NCI-H2029 (cell line): Measurements from ENCODE around the gene COQ10B.
A peak's percentile ranks its signal among the peaks of the same experiment; 100 is the strongest.
"Not testable (repeated sequence)": the region's sequence is repeated elsewhere in the genome, so short reads cannot be mapped to it uniquely, and the experiment has no call there.

Experiments
- DNase-seq: peaks from one replicate; lab custom pipeline; 2025; lab: John Stamatoyannopoulos, UW

The COQ10B gene

DNA sequence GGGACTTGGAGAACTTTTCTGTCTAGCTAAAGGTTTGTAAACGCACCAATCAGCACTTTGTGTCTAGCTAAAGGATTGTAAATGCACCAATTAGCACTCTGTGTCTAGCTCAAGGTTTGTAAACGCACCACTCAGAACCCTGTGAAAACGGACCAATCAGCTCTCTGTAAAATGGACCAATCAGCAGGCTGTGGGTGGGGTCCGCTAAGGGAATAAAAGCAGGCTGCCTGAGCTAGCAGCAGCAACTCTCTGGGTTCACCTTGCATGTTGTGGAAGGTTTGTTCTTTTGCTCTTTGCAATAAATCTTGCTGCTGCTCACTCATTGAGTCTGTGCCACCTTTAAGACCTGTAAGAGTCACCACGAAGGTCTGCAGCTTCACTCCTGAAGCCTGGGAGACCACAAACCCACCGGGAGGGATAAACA lies 2.4 kb upstream of the COQ10B start:
- not testable (repeated sequence) for DNase-seq

DNA sequence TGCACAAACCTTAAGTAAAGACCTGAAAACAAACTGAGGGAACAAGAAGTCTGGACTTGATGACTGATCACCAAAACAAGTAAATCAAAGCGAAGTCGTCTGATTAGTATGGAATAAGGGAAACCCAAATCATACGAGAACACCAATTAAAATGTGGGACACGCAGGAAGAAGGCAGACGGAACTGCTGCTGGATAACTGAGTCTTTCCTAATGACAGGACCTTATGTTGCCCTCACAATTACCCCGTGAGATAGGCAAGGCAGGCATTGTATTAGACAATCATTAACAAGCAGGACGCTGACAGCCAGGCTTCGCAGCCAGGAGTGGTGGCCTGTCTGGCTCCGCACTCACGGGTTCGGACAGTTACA lies 614 bp upstream of the COQ10B start:
- no peak for DNase-seq

DNA sequence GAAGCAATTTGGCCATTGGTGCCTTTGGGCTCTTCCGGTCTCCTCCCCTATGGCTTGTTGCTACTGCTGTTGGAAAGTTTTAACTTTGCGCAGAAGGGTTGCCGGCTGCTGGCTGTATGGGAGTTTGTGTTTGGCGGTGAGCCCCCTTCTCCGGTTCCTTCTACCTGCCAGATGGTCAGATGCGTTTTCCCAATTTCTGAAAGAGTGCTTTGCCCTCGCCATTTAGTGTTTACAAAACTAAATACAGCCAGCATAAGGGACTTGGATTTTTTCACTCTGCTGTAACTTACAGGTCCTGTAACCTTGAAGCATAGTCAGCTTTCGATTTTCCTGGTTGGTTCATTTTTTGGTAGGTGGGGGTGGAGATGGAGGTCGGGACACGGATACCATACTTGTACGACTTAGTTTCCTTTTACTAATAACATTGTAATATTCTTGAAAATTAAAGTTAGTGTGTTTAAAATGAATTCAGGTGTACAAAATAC lies 604 bp downstream of the COQ10B start:
- DNase-seq = no peak

DNA sequence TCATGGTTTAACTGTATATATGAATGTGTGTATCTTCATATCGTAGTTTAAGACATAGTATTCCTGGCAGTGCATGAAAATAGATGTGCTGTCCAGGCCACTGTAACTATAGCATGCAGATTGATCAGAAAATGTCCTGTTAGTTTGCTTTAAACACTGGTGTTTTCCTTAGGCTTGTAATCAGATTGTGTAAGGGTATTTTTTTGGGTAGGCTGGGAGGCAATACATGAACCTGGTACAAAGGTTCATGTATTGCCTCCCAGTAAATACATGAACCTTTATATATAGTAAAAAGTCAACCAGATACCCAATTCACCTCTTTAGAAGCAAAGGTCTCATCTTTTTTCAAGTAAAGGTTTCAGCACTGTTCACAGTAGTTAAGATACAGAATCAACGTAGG lies 1.6 kb downstream of the COQ10B start:
- no peak for DNase-seq

DNA sequence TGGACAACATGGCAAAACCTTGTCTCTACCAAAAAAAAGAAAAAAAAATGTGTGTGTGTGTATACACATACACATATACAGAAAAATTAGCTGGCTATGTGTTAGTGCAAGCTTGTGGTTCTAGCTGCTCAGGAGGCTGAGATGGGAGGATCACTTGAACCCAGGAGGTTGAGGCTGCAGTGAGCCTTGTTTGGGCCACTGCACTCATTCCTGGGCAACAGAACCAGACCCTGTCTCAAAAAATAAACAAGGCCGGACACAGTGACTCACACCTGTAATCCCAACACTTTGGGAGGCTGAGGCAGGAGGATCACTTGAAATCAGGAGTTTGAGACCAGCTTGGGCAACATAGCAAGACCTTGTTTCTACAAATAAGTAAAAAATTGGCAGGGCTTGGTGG lies 2.1 kb downstream of the COQ10B start:
- no peak for DNase-seq

DNA sequence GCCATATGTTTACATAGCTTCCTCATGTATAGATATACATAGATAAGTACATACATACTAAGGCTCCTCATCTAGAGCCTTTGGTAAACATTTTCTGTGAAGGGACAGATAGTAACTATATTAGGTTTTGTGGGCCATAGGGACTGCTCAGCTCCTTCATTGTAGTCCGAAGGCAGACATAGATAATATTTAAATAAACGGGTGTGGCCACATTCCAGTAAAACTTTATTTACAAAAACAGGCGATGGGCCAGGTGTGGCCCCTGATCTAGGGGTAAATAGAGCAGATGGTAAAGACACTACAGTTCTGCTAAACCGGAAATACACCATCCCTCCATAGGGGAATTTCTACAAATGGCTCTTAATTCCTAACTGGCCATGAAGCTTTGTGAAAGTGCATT lies 7.3 kb downstream of the COQ10B start:
- DNase-seq = no peak

DNA sequence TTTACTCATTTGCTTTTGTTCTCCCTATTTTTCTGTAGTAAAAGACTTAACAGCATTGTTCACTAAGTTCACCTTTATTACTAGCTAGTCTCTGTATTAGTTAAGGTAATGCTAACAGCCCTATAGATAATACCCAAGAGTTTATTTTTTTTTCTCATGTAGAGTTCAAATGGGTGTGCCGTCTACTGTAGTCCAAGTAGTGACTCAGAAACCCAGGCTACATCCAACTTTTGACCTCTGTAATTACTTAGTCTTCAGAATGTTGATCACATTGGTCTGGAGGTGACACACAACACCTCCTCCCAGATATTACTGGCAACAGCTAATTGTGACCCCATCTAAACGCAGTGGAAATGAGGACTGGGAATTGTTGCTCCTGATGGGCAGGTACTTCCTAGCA lies 7.7 kb downstream of the COQ10B start:
- no peak for DNase-seq

DNA sequence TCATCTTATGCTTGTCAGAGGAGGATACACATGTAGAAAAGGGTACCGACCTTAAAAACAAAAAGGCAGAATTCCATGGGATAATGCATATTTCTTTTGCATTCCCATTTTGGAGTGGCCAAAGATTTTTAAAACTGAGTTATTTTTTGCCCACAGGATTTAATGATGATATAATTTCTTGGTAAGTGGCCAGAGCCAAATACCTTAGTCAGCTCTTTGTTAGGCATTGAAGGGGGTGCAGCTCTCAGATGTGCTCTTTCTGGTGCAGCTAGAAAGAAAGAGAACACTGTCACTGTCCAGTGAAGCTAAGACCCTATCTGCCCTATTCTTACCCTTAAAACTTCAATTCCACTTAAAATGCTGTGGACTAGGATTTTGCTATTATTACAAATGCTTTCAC lies 10.8 kb downstream of the COQ10B start:
- DNase-seq = no peak

DNA sequence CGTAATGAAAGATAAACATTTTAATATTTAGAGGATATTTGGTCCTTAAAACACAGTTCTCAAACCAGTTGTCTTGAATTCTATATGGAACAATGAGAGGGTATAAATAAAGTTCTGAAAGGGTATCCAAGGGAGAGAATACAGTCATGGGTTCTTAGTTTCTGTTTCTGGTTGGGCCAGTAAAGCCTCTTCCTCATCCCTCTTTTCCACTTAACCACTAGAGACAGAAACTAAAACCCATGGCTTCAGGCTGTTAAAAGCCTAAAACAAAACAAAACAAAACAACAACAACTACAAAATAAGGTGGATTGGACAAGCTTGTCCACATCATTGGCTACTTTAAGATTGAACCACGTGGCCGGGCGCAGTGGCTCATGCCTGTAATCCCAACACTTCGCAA lies 18.8 kb downstream of the COQ10B start:
- no peak for DNase-seq

DNA sequence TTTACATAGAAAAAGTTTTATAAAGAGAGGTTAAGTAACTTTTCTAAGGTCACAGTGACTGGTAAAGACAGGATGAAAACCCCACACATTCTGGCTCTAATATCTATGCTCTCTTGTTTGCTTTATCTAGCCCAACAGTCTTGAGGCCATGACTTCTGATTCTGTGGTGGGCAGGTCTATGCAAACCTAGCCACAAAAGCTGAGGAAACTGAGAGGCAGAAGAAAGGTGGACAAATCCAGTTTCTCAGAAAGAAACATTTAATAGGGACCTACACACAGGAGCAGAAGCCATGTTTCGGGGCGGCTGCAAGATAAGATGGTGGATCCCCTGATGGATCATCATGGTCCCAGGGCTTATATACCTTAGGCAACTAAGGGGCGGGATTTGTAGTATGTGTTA lies 24.4 kb downstream of the COQ10B start:
- DNase-seq = no peak

DNA sequence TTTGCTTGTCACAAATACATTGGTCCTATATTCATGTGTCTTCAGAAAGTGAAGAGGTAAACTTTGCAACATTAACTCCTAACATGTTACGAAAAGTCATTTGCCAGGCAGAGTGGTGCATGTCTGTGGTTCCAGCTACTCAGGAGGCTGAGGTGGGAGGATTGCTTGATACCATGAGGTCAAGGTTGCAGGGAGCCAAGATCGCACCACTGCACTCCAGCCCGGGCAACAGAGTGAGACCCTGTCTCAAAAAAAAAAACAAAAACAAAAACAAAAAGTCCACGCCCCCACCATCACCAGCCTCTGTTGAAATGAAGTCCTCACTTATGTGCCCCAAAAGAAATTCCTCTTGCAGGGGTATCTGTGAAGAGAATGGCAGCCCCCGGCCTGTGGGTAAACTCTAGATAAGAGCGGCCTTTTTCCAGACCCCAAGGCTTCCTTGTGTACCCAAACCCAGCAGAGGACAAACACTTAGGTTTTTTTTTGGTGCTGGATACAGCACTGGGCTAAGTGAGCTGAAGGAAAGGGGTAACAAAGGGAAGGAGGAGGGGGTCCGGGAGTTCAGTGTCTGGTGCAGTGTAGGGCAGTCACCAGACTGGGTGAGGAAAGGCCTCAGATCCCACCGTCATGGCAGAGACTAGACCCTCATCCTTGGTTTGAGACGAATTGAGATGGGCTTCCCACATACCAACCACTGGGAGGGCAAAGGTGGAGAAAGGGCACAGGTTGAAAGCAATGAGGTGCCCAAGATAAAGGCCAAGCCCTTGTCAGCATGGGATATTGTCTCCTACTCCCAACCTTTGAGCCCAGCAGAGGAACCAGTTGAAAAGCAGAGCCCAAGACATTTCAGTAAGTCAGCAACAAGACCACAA lies 27.0 kb downstream of the COQ10B start:
- no peak for DNase-seq

DNA sequence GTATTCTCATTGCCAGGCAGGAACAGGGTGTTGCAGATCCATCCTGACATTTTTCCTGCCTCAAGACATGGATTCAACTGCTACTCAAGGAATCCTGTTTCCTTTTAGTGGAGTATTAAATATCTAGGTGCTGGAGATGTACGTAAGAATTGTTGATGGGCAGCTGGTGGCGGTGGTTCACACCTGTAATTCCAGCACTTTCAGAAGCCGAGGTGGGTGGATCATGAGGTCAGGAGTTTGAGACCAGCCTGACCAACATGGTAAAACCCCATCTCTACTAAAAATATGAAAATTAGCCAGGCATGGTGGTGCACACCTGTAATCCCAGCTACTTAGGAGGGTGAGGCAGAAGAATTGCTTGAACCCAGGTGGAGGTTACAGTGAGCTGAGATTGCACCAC lies 30.9 kb downstream of the COQ10B start:
- DNase-seq = not testable (repeated sequence)

DNA sequence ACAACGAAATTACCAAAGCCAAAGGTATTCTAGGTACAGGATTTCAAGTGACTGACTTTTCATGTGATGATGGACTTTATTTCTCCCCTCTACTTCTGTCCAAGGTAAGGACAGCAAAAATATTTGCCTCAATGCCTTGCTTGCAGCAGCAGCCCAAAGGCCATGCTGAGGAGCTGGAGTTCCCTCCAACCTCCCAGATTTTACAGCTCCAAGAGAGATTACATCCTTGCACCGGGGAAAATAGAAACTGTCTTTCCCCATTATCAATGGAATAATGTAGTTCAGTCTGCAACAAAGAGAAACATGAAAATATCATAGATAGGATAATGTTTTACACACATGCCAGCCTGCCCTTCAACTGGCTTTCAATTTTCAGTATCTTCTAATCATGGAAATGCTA lies 32.8 kb downstream of the COQ10B start:
- no peak for DNase-seq

DNA sequence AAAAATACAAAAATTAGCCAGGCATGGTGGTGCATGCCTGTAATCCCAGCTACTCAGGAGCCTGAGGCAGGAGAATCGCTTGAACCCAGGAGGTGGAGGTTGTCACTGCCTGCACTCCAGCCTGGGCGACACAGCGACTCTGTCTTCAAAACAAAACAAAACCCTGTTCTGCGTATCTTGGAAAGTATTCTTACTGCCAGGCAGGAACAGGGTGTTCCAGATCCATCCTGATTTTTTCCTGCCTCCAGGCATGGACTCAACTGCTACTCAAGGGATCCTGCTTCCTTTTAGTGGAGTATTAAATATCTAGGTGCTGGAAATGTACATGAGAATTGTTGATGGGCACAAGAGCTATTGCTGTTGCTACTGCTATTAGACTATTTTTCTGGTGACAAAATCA lies 34.0 kb downstream of the COQ10B start:
- no peak for DNase-seq

DNA sequence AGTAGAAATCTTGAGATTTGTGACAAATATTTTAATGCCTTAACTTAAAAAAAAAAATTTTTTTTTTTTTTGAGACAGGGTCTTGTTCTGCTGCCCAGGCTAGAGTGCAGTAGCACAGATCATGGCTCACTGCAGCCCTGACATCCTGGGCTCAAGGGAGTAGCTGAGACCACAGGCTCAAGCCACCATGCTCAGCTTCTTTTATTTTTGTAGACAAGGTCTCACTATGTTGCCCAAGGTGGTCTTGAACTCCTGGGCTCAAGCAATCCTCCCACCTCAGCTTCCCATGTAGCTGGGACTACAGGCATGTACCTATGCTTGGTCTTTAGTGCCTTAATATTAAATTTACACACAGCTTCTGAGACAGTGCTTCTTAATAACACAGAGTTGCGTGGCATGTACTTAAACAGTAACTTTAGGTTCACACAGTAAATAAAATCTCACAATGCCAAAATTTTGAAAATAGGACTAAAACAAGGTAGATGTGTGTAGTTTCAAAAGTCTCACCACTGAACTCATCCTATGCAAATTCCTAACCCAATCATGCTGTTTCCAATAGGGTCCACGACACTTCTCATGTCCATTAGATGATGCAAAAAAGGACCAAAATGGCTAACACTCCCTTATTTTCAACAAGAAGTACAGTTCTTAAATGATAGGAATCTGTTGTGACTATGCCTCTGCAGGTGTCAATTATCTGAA lies 42.2 kb downstream of the COQ10B start:
- DNase-seq = no peak

DNA sequence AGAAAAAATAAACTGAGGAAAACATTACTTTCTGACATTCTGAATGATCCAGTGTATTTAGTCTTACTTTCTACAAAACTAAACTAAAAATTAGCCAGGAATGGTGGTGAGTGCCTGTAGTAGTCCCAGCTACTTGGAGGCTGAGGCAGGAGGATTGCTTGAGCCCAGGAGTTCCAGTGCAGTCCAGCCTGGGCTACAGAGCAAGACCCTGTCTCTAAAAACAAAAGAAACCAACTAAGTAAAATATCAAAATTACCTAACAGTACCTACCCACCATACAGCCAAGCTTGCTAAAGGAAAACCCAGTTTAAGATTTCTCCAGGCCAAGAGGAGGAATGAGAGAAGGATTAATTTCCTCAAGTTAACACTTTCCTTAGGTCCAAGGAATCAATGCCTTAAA lies 43.3 kb downstream of the COQ10B start:
- DNase-seq = no peak

DNA sequence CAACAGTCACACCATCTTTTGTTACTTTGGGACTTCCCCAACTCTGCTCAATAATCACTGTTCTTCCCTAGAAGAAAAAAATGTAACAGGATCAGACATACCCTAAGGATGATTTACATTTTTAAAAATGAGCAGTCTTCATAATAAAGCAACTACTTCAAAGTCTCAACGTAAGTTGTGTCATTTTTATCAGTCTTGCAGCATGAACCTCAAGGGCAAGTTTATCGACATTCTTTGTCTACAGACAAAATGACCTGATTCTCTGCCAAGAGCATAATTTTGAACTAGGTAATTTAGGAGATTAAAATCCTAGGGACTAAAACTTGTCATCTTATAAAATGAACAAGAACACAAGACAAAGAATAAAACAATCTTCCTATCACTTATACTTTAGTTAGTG lies 44.0 kb downstream of the COQ10B start:
- DNase-seq = no peak

DNA sequence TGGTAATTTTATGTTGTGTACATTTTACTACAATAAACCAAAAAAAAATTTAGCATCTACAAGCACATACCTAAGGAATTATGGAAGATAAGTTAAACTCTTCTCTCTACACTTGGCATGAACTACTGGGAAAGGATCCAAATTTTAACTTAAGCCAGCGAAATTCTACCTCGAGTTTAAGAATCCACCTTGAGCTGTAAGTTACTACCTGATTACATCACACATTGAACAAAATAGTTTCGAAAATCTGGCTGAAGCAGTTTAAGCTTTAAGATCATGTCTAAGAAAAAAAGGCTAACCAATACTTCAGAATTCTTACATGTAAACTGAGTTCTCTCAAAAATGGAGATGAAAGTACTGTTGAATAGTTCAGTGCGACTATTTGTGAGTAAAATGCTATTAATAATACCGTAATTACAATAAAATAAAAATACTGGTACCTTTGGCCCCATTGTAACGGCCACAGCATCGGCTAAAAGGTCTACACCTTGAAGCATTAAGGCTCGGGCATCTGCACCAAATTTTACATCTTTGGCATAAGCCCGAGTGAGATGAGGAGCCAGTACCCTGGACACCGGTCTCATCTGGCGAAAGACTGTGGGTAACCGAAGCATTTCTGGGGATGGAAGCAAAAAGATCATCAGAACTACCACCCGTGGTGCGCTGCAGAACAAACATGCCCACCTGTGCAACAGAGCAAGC lies 45.0 kb downstream of the COQ10B start:
- no peak for DNase-seq

DNA sequence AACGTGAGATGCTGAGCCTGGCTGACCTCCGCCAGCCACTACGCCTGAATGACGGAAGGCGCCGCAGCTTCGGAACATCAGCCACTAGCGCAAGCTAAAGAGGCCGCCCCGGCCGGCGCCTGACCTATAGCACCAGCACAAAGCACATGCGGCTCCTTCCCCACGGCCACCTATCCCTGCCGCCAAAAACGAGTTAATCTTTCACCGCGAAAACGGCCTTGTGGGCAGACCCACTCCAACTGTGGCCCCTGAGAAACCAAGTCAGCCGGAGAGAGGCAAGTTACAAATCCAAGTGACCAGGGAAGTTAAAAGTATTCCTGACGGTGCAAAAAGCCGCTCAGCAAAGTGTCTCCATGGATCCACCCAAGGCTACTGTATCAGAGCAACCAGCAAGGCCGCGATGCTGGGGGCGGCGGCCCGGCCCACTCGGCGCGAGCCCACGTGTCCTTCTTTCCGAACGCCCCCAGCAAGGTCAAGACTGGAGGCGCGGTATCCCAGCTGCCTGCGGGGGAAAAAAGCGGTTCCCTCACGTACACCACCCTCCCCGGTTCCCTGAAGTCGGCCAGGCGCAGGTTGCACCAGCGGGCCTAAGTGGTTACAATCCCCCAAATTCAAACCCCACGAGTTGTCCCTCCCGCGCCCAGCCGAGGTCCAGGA lies 45.7 kb downstream of the COQ10B start:
- DNase-seq = peak; percentile 18

DNA sequence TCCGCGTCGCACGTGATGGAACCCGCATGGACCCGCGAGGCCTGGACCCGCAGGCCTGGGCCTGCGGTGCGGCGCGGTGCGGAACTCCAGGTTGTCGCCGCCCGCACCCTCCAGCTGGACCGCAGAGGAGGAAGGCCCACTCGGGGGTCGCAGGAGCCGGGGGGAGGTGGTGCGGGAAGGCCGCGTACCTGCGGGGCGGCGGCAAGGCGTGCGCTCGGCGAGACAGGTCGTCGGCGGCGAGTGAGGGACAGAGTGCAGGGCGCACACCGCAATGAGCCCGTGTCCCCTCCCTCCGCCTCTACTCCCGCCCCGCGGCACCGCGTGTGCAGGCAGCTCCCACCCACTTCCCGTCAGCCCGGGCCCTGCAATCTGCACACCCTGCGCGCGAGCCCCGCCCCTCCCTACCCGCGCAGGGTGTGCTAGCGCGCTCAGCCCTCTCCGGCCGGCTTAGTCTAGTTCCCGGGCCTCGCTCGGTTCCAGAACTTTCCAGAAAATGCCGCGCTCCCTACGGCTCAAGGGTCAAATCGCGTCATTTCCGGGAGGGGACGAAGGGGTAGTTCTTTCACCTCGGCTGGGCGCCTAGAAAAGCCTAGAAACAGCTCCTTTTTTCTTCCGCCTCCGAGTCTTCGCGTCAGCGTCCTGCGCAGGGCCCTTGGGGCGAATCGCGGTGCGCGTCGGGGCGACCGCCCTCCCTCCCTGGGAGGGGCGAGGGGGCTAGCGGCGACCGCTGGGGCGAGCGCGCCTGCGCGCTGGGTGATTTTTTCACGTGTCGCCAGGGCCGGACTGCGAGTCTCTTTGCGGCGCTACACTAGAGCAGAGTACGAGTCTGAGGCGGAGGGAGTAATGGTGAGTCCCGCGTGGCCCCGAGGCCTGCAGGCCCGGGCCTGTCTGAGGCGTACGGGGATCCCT lies 46.5 kb downstream of the COQ10B start, which contains the start of the genes HSPD1 and HSPE1:
Gene HSPD1, minus strand, starts transcription at position 247 of the 909 bp plus-strand sequence. CDS start 992 bp downstream, outside the sequence.
Gene HSPE1, plus strand, starts transcription at position 786 of the 909 bp plus-strand sequence. Its CDS starts 58 bp downstream, at position 844.
- DNase-seq = peak; percentile 99
